Peyer's patch (tissue), 4 donors: ENCODE results near the gene CRTC2. TPM values are rescaled to one million over a fixed set of nuclear protein-coding genes. Genes with fewer than 3 reads are reported as not detected.

ENCODE experiments used
- DNase-seq, 3 donors: peaks; one replicate each; pipeline ENCODE4 v3.0.0-alpha.2; 2017 to 2019
- H3K27ac ChIP-seq, 4 donors: fragments of 200-600 bp; sonication (generic); one replicate each; pipeline ENCODE4 v1.5.1; 2016 to 2019
- H3K27me3 ChIP-seq, 2 donors: fragments of 200-600 bp; sonication (generic); one replicate each; pipeline ENCODE4 v1.5.1; 2019
- H3K36me3 ChIP-seq, 3 donors: fragments of 200-600 bp; sonication (generic); one replicate each; pipeline ENCODE4 v1.5.1; 2016 to 2019
- H3K4me1 ChIP-seq, 4 donors: fragments of 200-600 bp; sonication (generic); one replicate each; pipeline ENCODE4 v1.5.1; 2016 to 2019
- H3K4me3 ChIP-seq, 4 donors: fragments of 200-600 bp; sonication (generic); 1 replicate in 3 of 4; 2 replicates in 1 of 4; pipeline ENCODE4 v1.5.1; 2016 to 2019; ENCODE audit warnings: mild to moderate bottlenecking in 1 of 4
- H3K9me3 ChIP-seq, 4 donors: fragments of 200-600 bp; sonication (generic); one replicate each; pipeline ENCODE4 v1.5.1; 2016 to 2019; ENCODE audit warnings: mild to moderate bottlenecking in 1 of 4
- POLR2A ChIP-seq, 2 donors: fragments of 450-650 bp; IDR thresholded peaks; one replicate each; pipeline ENCODE4 v1.5.1; 2017; ENCODE audit warnings: antibody characterized with exemption in 2 of 2, mild to moderate bottlenecking in 2 of 2, moderate library complexity in 2 of 2
- total RNA-seq, 4 donors: library from RNA; depleted of rRNA; stranded (reverse); fragments of >200 nt; gene quantifications; one replicate each; pipeline ENCODE4 v1.1.0, GENCODE V29; 2016
- TF ChIP-seq, protein P1 (sequence below), 6 experiments: fragments of 450-650 bp in 4 of 6; fragments of 200-600 bp in 2 of 6; sonication (generic) in 1 of 6; IDR thresholded peaks; one replicate each; pipeline ENCODE4 v1.5.1; 2017 to 2019; ENCODE audit warnings: antibody characterized with exemption in 6 of 6, mild to moderate bottlenecking in 3 of 6, moderate library complexity in 1 of 6

Gene CRTC2
- total RNA-seq, 4 donors from 2014 or later, result 20.0 to 42.1 (median 32.4) TPM

DNA sequence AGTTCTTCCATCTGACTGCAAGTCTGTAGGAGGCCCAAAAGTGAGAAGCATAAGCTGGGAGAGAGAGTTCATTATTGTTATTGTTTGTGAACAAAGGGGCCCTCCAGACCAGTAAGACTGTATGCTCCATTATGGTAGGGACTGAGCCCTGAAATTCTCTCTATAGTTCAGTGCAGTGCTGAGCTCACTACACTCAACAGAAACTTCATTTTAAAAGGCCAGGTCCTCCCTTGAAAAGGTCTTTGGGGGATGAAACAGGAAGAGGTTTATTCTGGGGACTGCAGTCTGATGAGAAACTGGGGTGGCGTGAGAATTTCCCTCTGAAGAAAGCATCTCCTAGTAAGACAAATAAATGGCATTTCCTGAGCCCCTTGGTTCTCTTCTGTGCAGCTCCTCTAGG is 30.2 kb downstream of the CRTC2 start:
- DNase-seq, result peak in 1 of 3 donors; percentile 7
- Histone ChIP-seq H3K36me3 (peaks cover 0 to 24% (median 0%) of the 10 kb centered on the region in 3 donors), H3K27me3 (no peaks in the 10 kb centered on the region), H3K4me1 (peaks cover 0 to 11% (median 2%) of the 10 kb centered on the region in 4 donors), H3K27ac (peak overlapping the region in 1 of 4 donors; percentile 39), H3K4me3 (no peak overlapping the region), H3K9me3 (no peaks in the 10 kb centered on the region)
- TF ChIP-seq, protein P1, sequence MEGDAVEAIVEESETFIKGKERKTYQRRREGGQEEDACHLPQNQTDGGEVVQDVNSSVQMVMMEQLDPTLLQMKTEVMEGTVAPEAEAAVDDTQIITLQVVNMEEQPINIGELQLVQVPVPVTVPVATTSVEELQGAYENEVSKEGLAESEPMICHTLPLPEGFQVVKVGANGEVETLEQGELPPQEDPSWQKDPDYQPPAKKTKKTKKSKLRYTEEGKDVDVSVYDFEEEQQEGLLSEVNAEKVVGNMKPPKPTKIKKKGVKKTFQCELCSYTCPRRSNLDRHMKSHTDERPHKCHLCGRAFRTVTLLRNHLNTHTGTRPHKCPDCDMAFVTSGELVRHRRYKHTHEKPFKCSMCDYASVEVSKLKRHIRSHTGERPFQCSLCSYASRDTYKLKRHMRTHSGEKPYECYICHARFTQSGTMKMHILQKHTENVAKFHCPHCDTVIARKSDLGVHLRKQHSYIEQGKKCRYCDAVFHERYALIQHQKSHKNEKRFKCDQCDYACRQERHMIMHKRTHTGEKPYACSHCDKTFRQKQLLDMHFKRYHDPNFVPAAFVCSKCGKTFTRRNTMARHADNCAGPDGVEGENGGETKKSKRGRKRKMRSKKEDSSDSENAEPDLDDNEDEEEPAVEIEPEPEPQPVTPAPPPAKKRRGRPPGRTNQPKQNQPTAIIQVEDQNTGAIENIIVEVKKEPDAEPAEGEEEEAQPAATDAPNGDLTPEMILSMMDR (IDR thresholded peaks at IDR 0.05), result no peak
- TF ChIP-seq POLR2A (IDR thresholded peaks at IDR 0.05), result no peak

DNA sequence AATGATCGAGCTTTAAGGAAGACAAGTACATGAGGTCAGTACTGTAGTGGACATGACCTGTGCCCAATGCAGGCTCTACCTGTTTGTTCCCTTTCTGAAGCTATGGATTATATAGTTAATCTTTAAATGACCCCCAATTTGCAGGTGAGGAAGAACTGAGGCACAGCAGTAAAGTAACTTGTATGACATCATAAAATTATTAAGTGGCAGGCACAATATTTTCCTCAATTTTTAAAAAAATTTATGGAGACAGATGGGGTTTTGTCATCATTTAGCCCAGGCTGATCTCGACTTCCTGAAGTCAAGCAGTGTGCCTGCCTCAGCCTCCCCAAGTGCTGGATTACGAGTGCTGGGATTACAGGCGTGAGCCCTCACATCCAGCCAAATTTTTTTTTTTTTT is 32.0 kb downstream of the CRTC2 start:
- Histone ChIP-seq H3K9me3 (no peaks in the 10 kb centered on the region), H3K4me3 (no peak overlapping the region), H3K4me1 (peaks cover 0 to 15% (median 3%) of the 10 kb centered on the region in 4 donors), H3K27me3 (no peaks in the 10 kb centered on the region), H3K36me3 (peaks cover 0 to 11% (median 0%) of the 10 kb centered on the region in 3 donors), H3K27ac (no peak overlapping the region)
- DNase-seq, result no peak
- TF ChIP-seq POLR2A (IDR thresholded peaks at IDR 0.05), result no peak
- TF ChIP-seq, protein P1 (IDR thresholded peaks at IDR 0.05), result no peak

DNA sequence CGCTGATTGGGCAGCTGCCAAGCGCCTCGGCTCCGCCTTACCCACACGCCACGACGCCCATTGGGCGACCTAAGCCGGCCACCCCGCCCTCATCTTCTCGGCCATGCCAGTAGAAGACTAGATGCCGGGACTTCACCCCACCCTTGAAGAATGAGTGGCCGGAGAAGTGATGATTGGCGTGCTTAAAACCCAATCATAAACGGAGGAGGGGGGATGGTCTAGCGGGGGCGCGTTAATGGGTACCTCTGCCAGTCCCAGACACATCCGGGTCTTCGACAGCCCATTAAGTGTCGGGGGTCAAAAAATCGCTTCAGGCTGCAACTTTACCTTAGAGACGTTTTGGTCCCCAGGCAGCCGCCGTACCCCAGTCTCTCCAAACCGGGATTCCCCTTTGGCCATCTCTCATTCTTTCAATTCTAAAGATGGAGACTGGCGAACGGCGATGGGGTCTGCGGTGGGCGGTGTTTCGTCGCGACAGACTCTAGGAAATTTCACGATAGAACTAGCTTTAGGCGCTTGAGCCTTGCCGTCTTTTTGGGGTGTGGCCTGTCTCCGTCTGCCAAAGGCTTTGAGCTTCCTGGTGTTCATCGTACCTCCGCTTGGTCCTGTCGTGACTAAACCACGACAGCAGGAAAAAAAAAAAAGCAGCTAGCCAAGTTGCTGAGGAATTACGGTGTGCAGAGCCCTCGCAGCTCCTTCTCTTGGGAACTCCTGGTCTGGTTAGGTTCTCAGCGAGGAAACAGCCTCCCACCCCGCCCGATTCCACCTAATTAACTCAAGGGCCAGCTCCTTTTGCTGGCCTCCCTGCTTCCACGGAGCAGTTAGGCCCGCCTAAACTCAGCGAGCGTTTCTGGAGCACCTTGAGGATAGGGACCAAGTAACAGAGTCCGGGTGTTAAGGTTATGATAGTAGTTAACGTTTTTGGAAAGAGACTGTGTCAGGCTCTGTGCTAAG is 35.2 kb downstream of the CRTC2 start, which contains the start of gene GATAD2B:
Gene GATAD2B (minus strand): TSS at position 1 of the 954 bp plus-strand sequence. CDS start 94,625 bp downstream, outside the sequence.
- Histone ChIP-seq H3K9me3 (no peaks in the 10 kb centered on the region), H3K27ac (peak within 1 kb of the TSS; percentile 88 to 97 (median 88)), H3K36me3 (peaks cover 0 to 3% (median 0%) of the 10 kb centered on the region in 3 donors), H3K27me3 (no peaks in the 10 kb centered on the region), H3K4me3 (peak within 1 kb of the TSS; percentile 80 to 92 (median 83)), H3K4me1 (peaks cover 0 to 33% (median 9%) of the 10 kb centered on the region in 4 donors)
- DNase-seq, result peak; percentile 98 to 100 (median 99)
- TF ChIP-seq, protein P1 (IDR thresholded peaks at IDR 0.05), result peak in 1 of 6 experiments; percentile 3
- peak in 1 of 2 donors; percentile 17 for TF ChIP-seq POLR2A (IDR thresholded peaks at IDR 0.05)

DNA sequence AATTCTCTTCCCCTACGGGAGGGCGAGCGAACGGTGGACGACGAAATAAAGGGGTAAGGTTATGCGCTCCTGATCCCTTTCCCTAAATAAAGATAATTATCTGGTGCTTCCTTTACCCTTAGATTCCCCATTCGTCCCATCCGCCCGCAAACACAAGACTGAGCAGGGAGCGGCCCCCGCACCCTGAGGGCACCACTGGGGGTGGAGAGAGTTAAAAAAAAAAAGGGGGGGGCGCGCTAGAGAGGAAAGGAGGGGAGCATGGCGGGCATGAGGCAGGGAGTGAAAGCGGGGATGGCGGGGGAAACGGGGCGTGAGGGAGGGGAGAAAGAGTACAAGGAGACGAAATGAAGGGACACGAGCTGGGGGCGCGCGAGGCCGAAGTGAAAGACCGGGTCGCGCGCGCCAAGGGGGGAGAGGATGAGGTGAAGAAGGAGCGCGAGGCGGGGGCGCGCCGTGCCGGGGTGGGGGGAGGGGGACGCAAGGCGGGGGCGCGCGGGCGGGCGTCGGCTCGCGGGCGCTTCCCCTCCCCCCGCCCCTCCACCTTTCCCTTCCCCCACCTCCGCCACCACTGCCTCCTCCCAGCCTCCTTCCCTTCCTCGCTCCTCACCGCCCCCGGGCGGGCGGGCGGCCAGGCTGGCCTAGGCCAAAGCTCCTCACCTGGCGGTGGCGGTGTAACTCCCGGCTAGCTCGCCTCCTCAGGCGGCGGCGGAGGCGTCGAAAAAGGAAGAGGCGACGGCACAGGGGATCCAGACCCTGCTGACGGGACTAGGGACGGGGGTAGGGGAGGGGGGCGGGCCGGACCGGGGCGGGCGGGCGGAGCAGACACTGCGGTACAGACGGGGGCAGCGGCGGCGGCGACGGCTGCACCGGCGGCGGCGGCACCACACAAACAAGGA is 36.1 kb downstream of the CRTC2 start:
- Histone ChIP-seq H3K4me1 (peaks cover 0 to 33% (median 9%) of the 10 kb centered on the region in 4 donors), H3K27me3 (no peaks in the 10 kb centered on the region), H3K27ac (peak overlapping the region; percentile 88 to 97 (median 88)), H3K4me3 (peak overlapping the region; percentile 80 to 92 (median 83)), H3K36me3 (peaks cover 0 to 3% (median 0%) of the 10 kb centered on the region in 3 donors), H3K9me3 (no peaks in the 10 kb centered on the region)
- TF ChIP-seq POLR2A (IDR thresholded peaks at IDR 0.05), result no peak
- TF ChIP-seq, protein P1 (IDR thresholded peaks at IDR 0.05), result peak in 2 of 6 experiments; percentile 15 to 17
- DNase-seq, result peak in 2 of 3 donors; percentile 63 to 75

DNA sequence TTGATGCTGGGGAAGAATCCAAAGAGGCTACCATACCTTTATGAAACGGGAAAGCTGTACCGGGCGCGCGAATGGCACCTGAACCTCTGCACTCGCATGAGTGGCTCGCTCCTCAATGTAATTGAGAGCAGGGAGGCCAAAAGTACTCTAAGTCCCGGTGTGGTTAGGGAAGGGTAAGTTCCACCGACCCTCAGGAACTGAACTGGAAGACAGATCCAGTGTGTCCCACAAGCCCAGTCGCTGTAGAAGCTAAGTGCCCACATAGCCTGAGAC is 36.7 kb downstream of the CRTC2 start:
- no peak for DNase-seq
- H3K36me3 ChIP-seq, result peaks cover 0 to 3% (median 0%) of the 10 kb centered on the region in 3 donors
- H3K4me1 ChIP-seq, result peaks cover 0 to 33% (median 9%) of the 10 kb centered on the region in 4 donors
- H3K27ac ChIP-seq, result peak overlapping the region; percentile 88 to 97 (median 88)
- TF ChIP-seq, protein P1 (IDR thresholded peaks at IDR 0.05), result no peak
- TF ChIP-seq POLR2A (IDR thresholded peaks at IDR 0.05), result no peak
- H3K27me3 ChIP-seq, result no peaks in the 10 kb centered on the region
- H3K9me3 ChIP-seq, result no peaks in the 10 kb centered on the region
- H3K4me3 ChIP-seq, result peak overlapping the region; percentile 80 to 92 (median 83)
